Measurements from ENCODE around the gene LSM14B. TPM values are rescaled to one million over a fixed set of nuclear protein-coding genes. Genes with fewer than 3 reads are reported as not detected.

Gene LSM14B
- total RNA-seq, 2 donors from 2014 or later = 24.4 to 26.3 TPM

- intact Hi-C loops (cut with DNase I) = no loop called here
- DNase-seq (ENCODE audit: low spot score) = no peak
These were observed 34.5 kb downstream of the LSM14B start for GRCh38 chr20:62156592-62157386.

DNA sequence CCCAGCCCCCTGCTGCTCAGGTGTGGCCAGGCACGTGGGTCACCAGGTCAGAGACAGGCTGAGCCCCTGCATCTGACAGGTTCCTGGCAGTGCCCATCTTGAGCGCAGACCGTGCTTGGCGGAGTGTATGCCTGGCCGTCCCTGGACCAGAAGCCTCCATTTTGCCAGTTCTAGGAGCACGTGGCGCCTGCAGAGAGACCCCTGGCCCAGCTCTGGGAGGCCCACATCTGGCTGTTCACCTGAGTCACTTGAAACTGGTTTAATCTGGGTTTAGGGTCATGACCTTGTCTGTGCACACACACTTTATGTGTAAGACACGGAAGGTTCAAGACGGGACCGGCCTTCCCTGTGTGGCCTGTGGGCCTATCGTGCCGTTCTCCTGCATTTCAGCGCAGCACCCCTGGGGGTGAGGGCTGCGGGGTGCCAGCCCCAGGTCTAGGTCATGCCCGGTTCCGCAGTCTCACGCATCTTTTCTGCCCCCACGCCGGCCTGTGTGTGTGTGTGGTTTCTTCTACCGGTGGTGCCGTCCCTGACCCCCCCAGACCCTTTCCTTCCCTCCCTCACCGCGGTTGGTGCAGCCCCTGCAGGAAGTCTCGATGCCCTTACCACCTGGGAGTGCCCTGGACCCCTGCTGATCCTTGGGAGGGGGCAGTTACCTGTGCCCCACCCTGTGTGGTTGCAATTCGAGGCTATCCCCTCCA is 35.3 kb downstream of the LSM14B start:
- intact Hi-C loops (cut with DNase I) = no loop called here
- no peak for DNase-seq (ENCODE audit: low spot score)

DNA sequence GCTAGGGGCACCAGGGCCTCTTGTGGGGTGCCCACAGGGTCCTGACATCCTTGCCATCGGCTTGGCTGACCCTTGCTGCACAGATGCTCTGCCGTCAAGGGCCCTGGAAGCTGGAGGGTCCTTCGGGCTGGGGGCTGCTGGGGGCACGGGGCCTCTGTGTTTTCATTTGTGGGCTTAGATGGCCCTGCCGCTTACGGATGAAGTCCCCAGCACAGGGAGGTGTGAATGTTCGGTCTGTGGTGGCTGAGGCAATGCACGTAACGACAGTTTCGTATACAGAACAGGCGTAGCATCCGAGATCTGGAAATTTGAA is 35.8 kb downstream of the LSM14B start:
- no peak for DNase-seq (ENCODE audit: low spot score)
- intact Hi-C loops (cut with DNase I) = no loop called here

GRCh38 chr20:62158541-62158940 is 36.3 kb downstream of the LSM14B start:
- DNase-seq (ENCODE audit: low spot score) = no peak
- intact Hi-C loops (cut with DNase I) = no loop called here

GRCh38 chr20:62159052-62159451 is 36.8 kb downstream of the LSM14B start:
- DNase-seq (ENCODE audit: low spot score) = no peak
- intact Hi-C loops (cut with DNase I) = no loop called here

- no peak for DNase-seq (ENCODE audit: low spot score)
- intact Hi-C loops (cut with DNase I) = no loop called here
These were observed 37.6 kb downstream of the LSM14B start for GRCh38 chr20:62159839-62160238.

DNA sequence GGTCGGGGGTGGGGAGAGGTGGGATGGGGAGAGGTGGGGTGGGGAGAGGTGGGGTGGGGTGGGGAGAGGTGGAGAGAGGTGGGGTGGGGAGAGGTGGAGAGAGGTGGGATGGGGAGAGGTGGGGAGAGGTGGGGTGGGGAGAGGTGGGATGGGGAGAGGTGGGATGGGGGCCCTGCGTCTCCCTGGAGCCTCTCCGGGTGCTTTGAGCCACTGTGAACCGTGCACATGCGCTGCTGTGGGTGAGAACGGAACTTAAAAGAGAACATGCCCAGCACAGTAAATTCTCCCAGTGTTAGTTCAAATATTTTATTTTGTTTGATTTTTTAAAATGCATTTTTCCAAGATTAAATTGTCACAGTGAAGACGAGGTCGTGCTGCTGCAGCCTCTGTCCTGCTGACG is 38.0 kb downstream of the LSM14B start:
- intact Hi-C loops (cut with DNase I) = no loop called here

DNA sequence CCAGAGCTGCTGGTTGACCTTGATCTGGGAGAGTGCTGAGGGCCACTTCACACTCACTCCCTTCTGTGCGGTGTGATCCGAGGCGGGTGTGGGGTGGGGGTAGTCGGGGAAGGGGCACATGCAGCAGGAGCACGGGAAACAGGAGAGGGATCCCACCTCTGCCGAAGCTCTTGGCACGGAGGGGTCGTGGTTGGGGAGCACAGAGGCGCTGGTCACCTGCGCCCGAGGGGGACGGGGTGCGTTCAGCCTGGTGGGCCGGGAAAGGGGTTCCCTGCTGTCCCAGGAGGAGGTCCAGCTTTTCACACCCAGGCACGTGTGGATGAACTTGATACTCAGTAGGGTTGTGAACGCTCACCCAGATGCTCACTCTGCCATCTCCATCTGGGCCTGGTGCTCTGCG is 38.6 kb downstream of the LSM14B start:
- DNase-seq (ENCODE audit: low spot score) = no peak

More for the DNA sequence above, 38.0 kb downstream of the LSM14B start:
- no peak for DNase-seq (ENCODE audit: low spot score)

DNA sequence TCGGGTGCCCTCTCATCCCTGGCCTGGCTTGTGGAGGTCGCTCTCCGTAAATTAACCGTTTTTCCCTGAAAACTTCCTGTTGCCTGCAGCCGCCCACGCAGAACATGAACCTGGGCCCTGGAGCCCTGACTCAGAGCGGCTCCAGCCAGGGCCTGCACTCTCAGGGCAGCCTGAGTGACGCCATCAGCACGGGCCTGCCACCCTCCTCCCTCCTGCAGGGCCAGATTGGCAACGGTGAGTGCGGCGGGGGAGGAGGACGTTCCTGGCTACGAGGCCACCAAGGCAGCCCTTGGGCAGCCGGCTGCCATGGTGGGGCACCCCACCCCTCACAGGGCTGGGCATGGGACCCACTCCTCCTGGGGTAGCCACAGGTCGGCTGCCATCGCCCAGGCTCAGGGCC is 39.1 kb downstream of the LSM14B start:
- intact Hi-C loops (cut with DNase I) = no loop called here
- no peak for DNase-seq (ENCODE audit: low spot score)

More for the DNA sequence above, 38.6 kb downstream of the LSM14B start:
- intact Hi-C loops (cut with DNase I) = no loop called here

DNA sequence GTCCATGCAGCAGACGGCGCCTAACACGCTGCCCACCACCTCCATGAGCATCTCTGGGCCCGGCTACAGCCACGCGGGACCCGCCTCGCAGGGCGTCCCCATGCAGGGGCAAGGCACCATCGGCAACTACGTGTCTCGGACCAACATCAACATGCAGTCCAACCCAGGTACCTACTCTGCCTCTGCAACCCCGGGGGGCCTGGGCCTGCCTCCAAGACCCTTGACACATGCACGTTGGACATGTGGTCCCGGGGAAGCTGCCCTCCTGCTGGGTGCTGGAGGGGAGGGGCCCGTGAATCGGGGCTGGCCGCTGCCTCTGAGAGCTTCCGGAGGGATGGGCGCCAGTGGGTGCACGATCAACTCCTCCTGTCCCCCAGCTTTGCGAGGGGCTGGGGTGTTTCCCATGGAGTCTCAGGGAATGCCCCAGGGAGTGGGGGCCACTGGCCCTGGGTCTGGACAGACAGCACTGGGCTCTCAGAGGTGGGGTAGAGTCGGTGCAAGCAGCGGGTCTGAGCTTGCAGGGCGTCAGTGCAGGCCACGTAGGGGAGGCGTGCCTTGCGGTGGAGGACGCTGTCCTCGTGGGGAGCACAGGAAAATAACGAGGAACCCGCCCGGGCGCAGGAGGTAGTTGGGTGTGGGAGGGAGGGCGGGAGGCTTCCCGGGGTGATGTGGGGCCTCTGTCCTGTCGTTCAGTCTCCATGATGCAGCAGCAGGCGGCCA is 40.6 kb downstream of the LSM14B start:
- intact Hi-C loops (cut with DNase I) = no loop called here
- DNase-seq (ENCODE audit: low spot score) = no peak

- intact Hi-C loops (cut with DNase I) = no loop called here
These were observed 41.2 kb downstream of the LSM14B start for GRCh38 chr20:62163485-62163865.

DNA sequence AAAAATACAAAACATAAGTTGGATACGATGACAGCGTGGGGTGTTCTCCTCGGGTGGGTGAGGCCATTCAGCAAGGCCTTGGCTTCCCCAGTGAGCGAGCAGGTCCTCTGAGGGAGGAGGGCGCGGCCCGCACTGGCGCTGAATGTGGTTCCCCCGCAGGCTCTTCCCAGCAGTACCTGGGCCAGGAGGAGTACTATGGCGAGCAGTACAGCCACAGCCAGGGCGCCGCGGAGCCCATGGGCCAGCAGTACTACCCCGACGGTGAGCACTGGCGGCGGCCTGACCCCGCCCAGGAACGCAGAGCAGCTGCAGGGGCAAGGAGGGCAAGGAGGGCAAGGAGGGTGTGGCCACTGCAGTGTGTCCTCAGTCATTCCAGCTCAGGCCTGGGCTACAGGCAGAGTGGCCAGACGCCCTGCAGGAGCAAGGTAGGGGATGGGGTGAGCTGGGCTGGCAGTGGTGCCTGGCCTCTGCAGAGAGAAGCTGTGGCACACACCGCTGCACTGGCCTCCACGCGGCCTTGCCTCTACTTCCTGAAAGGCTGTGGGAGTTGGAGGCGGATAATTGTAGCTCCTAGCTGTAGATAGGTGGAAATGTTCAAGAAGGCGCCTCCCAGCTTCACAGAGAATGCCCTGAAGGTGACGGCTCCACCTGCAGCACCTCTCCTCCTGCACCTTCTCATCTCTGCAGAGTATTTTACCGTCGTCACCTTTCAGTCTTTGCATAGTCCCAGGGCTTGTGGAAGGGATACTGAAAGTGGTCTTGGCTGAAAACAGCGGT is 41.9 kb downstream of the LSM14B start:
- no peak for DNase-seq (ENCODE audit: low spot score)
- intact Hi-C loops (cut with DNase I) = no loop called here

More at GRCh38 chr20:62163485-62163865, 41.2 kb downstream of the LSM14B start:
- no peak for DNase-seq (ENCODE audit: low spot score)

GRCh38 chr20:62164879-62165761 is 42.8 kb downstream of the LSM14B start:
- intact Hi-C loops (cut with DNase I) = no loop called here
- DNase-seq (ENCODE audit: low spot score) = no peak

DNA sequence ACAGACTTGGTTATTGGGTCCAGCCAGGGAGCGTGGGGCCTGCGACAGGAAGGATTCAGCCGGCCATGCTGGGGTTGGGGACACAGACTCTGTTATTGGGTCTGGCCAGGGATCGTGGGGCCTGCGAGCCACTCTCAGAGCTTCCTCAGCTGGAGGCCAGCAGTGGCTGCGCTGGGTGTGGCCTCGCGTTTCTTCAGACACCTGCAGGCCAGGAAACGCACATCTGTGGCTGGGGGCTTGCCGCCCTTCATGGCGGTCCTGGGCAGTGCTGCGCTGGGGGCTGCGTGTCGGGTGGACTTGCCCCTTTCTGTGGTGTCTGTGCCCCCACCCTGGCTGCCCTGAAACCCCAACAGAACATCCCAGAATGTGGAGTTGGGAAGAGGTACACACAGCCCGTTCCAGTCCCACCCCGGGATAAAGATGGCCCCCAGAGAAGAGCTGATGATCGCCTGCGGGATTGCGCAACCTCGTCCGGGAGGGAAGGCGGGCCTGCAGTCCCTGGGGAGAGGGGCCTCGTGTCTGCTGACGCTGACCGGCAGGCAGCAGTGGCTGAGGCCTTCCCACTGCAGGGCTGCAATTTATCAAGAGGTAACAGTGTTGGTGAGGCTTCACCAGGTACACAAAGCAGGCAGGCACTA is 43.6 kb downstream of the LSM14B start:
- no peak for DNase-seq (ENCODE audit: low spot score)
- intact Hi-C loops (cut with DNase I) = no loop called here

- no peak for DNase-seq (ENCODE audit: low spot score)
- intact Hi-C loops (cut with DNase I) = no loop called here
These were observed 45.2 kb downstream of the LSM14B start for GRCh38 chr20:62167474-62167873.

DNA sequence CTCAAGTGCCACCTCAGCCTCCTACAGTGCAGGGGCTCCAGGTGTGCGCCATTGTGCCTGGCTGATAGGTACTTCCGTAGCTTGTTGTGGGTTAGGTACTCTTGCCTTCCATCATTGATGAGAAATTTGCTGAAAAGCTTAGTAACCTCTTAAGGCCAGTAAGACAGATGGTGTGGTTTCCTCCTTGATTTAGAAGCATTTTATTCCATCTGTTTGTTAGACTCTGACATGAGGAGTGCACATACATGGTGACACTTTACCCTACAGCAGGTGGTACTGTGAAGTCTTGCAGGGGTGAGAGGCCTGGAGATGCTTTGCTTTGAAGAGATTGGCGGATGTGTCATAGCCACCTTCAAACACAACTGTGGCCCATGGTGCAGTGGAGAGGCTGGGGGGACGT is 45.8 kb downstream of the LSM14B start:
- DNase-seq (ENCODE audit: low spot score) = no peak
- intact Hi-C loops (cut with DNase I) = no loop called here

DNA sequence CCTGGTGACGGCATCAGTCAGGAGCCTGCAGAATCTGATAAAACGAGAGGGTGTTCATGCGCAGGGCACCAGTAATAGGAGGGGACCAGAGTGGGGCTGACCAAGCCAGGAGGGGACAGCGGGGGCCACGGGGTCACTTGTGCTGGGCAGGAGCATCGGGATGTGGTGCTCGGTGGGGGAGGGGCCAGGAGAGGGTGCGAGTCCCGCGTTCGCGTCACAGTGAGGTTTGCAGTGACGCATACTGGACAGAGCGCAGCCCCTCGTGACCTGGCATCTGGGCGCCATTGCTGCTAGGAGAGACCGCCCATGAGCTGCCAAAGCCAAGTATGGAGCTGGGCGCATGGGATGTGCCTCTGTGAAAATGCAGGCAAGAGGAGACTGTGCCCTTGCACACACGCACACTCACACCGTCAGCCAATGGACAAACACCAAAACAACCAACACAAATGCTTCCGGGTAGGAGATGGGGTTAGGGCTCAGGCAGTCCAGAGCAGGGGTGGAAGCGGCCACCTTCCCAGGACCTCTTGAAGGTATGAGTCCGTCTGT is 46.7 kb downstream of the LSM14B start:
- intact Hi-C loops (cut with DNase I) = no loop called here
- no peak for DNase-seq (ENCODE audit: low spot score)

DNA sequence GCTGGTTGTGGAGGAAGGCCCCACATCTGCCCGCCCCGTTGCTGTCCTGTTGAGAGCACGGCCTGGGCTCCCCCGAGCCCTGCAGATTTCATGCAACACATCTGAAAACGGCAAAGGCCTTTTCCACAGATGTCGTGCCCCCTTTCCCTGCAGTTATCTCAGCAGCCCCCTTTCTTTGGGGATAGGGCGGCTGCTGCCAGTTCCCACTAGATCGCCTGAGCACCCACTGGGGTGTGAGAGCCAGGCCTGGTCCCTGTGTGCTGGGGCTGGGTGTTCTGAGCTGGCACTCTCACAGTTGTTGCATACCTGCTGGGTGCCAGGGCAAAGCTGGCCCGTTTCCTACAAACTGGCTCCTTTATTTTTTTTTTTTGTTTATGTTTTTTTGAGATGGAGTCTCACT is 48.3 kb downstream of the LSM14B start:
- intact Hi-C loops (cut with DNase I) = no loop called here
- DNase-seq (ENCODE audit: low spot score) = no peak

All from posterior vena cava (tissue), 2 donors.